Measurements from ENCODE around the gene RBFOX2. TPM values are rescaled to one million over a fixed set of nuclear protein-coding genes. Genes with fewer than 3 reads are reported as not detected.

Gene RBFOX2
- total RNA-seq, 1 donor from 2014 or later, result 126 TPM

DNA sequence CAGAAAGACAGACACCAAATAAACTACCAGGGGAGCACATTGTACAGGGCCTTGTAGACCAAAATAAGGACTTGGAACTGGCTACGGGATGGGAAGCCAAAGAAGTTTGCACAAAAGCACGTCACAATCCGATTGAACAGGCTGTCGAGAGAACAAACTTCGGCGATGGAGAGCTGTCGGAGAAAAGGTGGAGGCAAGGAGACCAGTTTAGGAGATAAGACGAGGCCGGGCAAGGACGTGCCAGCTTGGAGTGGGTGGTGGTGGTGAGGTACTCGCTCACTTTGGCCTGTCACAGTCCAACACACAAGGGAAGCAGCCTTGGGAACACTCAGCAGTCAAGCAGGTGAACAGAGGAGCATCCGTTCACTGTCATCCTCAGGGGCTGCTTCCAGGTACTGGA is 291.9 kb downstream of the RBFOX2 start:
- TF ChIP-seq, protein P1, sequence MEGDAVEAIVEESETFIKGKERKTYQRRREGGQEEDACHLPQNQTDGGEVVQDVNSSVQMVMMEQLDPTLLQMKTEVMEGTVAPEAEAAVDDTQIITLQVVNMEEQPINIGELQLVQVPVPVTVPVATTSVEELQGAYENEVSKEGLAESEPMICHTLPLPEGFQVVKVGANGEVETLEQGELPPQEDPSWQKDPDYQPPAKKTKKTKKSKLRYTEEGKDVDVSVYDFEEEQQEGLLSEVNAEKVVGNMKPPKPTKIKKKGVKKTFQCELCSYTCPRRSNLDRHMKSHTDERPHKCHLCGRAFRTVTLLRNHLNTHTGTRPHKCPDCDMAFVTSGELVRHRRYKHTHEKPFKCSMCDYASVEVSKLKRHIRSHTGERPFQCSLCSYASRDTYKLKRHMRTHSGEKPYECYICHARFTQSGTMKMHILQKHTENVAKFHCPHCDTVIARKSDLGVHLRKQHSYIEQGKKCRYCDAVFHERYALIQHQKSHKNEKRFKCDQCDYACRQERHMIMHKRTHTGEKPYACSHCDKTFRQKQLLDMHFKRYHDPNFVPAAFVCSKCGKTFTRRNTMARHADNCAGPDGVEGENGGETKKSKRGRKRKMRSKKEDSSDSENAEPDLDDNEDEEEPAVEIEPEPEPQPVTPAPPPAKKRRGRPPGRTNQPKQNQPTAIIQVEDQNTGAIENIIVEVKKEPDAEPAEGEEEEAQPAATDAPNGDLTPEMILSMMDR (conservative IDR thresholded peaks at IDR 0.05), result no peak
- peak overlapping the region; percentile 10 for H3K27ac Mint-ChIP-seq (ENCODE audit: unreplicated experiment)
- H3K27me3 Mint-ChIP-seq (ENCODE audit: low read depth), result no peaks in the 10 kb centered on the region
- DNase-seq (ENCODE audit: low read depth, low spot score), result no peak
- no peak overlapping the region for H3K4me3 Mint-ChIP-seq
- no peaks in the 10 kb centered on the region for H3K9me3 Mint-ChIP-seq
- peaks cover under 1% of the 10 kb centered on the region for H3K4me1 Mint-ChIP-seq
- H3K36me3 Mint-ChIP-seq (ENCODE audit: low read depth), result peaks cover 9% of the 10 kb centered on the region

DNA sequence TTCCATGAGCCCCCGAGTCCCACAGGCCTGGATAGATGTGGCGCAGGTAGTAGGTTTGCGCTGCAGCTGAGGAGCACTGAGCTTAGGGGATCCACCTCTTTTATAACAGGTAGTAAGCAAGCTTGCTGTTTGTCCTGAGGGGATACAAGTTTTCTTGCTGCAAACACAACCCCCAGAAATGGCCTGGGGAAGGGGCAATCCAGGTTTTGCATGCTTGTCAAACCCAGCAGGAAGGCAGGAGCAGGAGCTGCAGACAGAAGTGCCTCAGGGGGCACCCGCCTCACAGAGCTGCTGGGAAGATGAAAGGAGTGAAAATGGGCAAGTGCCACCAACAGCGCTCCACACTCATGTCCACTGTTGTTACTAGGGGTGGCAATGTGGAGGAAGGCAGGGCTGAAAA is 292.5 kb downstream of the RBFOX2 start:
- Mint-ChIP-seq H3K27ac (ENCODE audit: unreplicated experiment) (no peak overlapping the region), H3K4me1 (no peaks in the 10 kb centered on the region), H3K4me3 (no peak overlapping the region), H3K27me3 (ENCODE audit: low read depth) (no peaks in the 10 kb centered on the region), H3K36me3 (ENCODE audit: low read depth) (peaks cover 9% of the 10 kb centered on the region), H3K9me3 (peaks cover 1% of the 10 kb centered on the region)
- DNase-seq (ENCODE audit: low read depth, low spot score), result no peak
- TF ChIP-seq, protein P1 (conservative IDR thresholded peaks at IDR 0.05), result no peak

DNA sequence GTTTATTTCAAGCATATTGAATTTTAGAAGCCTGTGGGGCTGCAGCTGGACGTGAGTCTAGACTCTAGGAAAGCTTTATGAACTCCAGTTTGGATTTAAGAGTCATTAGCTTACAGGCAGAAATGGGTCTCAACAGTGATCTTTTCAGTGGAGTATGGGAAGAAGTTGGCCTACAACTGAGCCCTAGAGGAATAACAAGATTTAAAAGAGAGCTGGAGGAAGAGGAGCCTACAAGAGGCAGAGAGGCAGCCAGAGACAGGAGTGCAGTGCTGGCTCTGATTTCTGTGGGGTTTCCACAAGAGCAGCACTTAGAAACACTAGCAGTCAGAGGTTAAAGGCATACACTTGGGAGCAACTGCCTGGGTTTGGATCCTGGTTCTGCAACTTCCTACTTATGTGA is 293.1 kb downstream of the RBFOX2 start:
- Mint-ChIP-seq H3K4me1 (no peaks in the 10 kb centered on the region), H3K27me3 (ENCODE audit: low read depth) (no peaks in the 10 kb centered on the region), H3K27ac (ENCODE audit: unreplicated experiment) (no peak overlapping the region), H3K4me3 (no peak overlapping the region), H3K36me3 (ENCODE audit: low read depth) (peaks cover 9% of the 10 kb centered on the region), H3K9me3 (peaks cover 4% of the 10 kb centered on the region)
- TF ChIP-seq, protein P1 (conservative IDR thresholded peaks at IDR 0.05), result no peak
- DNase-seq (ENCODE audit: low read depth, low spot score), result no peak

DNA sequence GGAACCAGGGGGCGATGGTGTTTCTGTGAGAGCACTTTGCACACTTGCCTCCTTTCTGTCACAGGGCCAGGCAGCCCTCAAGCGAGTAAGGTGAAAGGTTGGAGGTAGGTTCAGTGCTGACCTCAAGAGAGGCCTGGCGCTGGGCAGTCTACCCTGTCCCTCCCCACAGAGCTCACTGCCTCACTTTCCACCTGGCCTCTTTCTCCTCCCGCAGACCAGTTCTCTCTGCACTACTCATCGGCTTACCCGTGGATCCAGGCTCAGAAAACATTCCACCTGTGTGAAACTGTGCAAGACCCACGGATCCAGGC is 294.2 kb downstream of the RBFOX2 start:
- H3K4me3 Mint-ChIP-seq, result no peak overlapping the region
- no peaks in the 10 kb centered on the region for H3K4me1 Mint-ChIP-seq
- DNase-seq (ENCODE audit: low read depth, low spot score), result no peak
- H3K27ac Mint-ChIP-seq (ENCODE audit: unreplicated experiment), result no peak overlapping the region
- peaks cover 4% of the 10 kb centered on the region for H3K9me3 Mint-ChIP-seq
- peaks cover 9% of the 10 kb centered on the region for H3K36me3 Mint-ChIP-seq (ENCODE audit: low read depth)
- H3K27me3 Mint-ChIP-seq (ENCODE audit: low read depth), result no peaks in the 10 kb centered on the region
- TF ChIP-seq, protein P1 (conservative IDR thresholded peaks at IDR 0.05), result no peak

DNA sequence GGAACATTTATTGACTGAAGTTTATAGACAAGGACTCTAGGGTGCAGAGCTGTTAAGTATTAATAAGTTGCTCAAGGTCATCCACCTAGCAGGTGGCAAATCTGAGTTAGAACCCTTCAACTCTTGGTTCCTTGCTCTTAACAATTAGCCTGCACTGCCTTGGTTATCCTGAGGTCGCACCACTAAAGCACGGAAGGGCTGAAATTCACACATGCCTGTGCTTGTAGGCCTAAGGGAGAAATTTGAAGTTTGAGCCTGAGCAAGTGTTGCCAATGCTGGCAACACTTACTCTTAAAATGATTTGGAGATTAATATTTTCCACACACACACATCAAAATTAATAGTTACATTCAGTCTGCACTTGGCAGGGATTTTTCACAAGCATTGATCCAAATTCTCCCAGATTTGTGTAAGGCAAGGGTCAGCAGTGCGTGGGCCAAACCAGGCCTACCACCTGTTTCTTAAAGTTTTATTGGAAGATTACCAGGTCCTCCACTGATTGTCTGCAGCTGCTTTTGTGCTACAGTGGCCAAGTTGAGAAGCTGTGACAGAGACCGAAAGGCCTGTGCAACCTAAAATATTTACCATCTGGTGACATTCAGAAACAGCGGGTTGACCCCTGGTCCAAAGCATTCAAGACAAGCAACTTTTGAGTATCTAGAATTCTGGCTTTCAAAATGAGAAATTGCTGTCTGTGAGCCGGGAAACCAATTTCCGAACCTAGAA is 294.7 kb downstream of the RBFOX2 start:
- Mint-ChIP-seq H3K4me3 (no peak overlapping the region), H3K27me3 (ENCODE audit: low read depth) (no peaks in the 10 kb centered on the region), H3K4me1 (no peaks in the 10 kb centered on the region), H3K9me3 (peaks cover 4% of the 10 kb centered on the region), H3K36me3 (ENCODE audit: low read depth) (peaks cover 9% of the 10 kb centered on the region), H3K27ac (ENCODE audit: unreplicated experiment) (no peak overlapping the region)
- TF ChIP-seq, protein P1 (conservative IDR thresholded peaks at IDR 0.05), result no peak
- DNase-seq (ENCODE audit: low read depth, low spot score), result no peak

Data from neural crest cell (in vitro differentiated cells).